Suprapubic skin (tissue), 4 donors: Measurements from ENCODE around the gene CMSS1. TPM values are rescaled to one million over a fixed set of nuclear protein-coding genes. Genes with fewer than 3 reads are reported as not detected.
A peak's percentile ranks its signal among the peaks of the same experiment; 100 is the strongest.

Source experiments
- DNase-seq, 2 donors: peaks; one replicate each; pipeline ENCODE4 v3.0.0-alpha.2; 2019; ENCODE audit warnings: low spot score in 2 of 2
- H3K27ac ChIP-seq: fragments of 200-600 bp; sonication (generic); one replicate; pipeline ENCODE4 v1.5.1; 2019
- H3K27me3 ChIP-seq: fragments of 200-600 bp; sonication (generic); one replicate; pipeline ENCODE4 v1.5.1; 2019
- H3K36me3 ChIP-seq: fragments of 200-600 bp; sonication (generic); one replicate; pipeline ENCODE4 v1.5.1; 2019
- H3K4me1 ChIP-seq: fragments of 200-600 bp; sonication (generic); one replicate; pipeline ENCODE4 v1.5.1; 2019
- H3K4me3 ChIP-seq: fragments of 200-600 bp; sonication (generic); one replicate; pipeline ENCODE4 v1.5.1; 2019; ENCODE audit warnings: mild to moderate bottlenecking
- H3K9me3 ChIP-seq: fragments of 200-600 bp; sonication (generic); one replicate; pipeline ENCODE4 v1.5.1; 2019
- CTCF ChIP-seq, 2 donors: fragments of 200-600 bp in 1 of 2; fragments of 450-650 bp in 1 of 2; sonication (generic) in 1 of 2; IDR thresholded peaks; one replicate each; pipeline ENCODE4 v1.5.1; 2016 to 2019; ENCODE audit warnings: antibody characterized with exemption in 2 of 2, mild to moderate bottlenecking in 1 of 2, moderate library complexity in 1 of 2
- EP300 ChIP-seq: sonication (generic); formaldehyde crosslinking; IDR thresholded peaks from one replicate; pipeline ENCODE4 v1.6.1; 2017; ENCODE audit warnings: antibody characterized with exemption
- POLR2A ChIP-seq, 2 donors: fragments of 450-650 bp; IDR thresholded peaks; one replicate each; pipeline ENCODE4 v1.6.1; 2017; ENCODE audit warnings: antibody characterized with exemption in 2 of 2, mild to moderate bottlenecking in 2 of 2, moderate library complexity in 2 of 2
- POLR2AphosphoS5 ChIP-seq, 3 donors: sonication (generic); formaldehyde crosslinking; IDR thresholded peaks; one replicate each; pipeline ENCODE4 v1.6.1; 2017; ENCODE audit warnings: antibody characterized with exemption in 3 of 3
- WGBS: methylation state at CpG from one replicate; pipeline ENCODE4 v1.1.5; 2018; 5-methylcytosine and 5-hydroxymethylcytosine counted together
- total RNA-seq, 4 donors: library from RNA; depleted of rRNA; stranded (reverse); fragments of >200 nt; gene quantifications; one replicate each; pipeline ENCODE4 v1.1.0, GENCODE V29; 2016

Gene CMSS1
- total RNA-seq, 4 donors from 2014 or later: 13.2 to 17.1 (median 13.5) TPM

DNA sequence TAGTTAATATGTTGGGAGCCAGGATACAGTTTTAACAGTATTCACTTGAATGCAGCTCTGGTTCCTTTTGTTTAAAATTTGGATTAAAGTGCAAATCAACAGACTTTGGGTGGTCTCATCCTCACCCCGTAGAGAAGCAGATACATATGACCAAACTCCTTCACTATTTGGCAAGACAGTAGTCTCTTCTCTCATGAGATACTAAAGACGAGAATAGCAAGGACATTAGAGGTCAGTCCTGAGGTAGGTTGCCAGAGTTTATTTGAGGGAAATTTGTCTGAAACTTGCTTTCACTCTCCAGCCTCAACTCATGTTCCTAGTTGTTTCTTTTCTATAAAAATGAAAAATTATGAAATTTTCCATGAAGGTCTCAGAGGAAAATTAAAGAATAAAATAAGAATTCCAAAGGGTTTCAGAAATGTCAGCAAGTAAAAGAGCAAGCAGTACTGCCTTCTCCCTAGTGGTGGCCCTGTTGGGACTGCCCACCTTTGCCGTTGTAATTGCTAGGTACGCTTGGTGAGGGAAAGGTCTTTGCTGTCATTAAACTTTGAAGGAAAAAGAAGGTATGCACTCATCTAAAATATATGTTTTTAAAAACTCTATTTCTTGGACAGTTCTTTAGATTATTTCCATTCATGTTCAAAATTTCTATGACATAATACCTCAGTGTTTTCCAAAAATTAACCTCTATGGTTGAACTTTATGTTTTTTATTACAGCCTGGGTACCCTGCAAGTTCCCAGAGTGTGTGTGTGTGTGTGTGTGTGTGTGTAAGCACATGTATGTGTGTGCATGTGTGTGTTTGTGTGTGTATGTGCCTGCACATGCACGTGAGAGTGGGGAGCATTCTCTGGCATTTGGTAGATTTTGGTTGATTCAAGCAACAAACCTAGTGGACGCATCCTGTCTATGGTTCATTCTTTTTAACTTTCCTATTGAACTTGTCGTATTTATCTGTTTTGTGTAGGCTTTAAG is 111.4 kb downstream of the CMSS1 start:
- no peaks in the 10 kb centered on the region for H3K36me3 ChIP-seq
- WGBS: 53% methylated on average over 7 of the region's 7 CpGs

GRCh38 chr3:99929745-99930139 is 112.1 kb downstream of the CMSS1 start:
- DNase-seq: peak in 1 of 2 donors; percentile 83
- TF ChIP-seq CTCF (IDR thresholded peaks at IDR 0.05) (no peak), EP300 (no peak), POLR2A (IDR thresholded peaks at IDR 0.05) (no peak), POLR2AphosphoS5 (IDR thresholded peaks at IDR 0.05) (peak in 1 of 3 donors; percentile 11)
- Histone ChIP-seq H3K9me3 (no peaks in the 10 kb centered on the region), H3K4me3 (no peak overlapping the region), H3K36me3 (no peaks in the 10 kb centered on the region), H3K4me1 (peaks cover 50% of the 10 kb centered on the region), H3K27ac (peak overlapping the region; percentile 21), H3K27me3 (no peaks in the 10 kb centered on the region)
- 30% methylated on average over 3 of the region's 3 CpGs for whole genome bisulfite sequencing

More for the DNA sequence above, 111.4 kb downstream of the CMSS1 start:
- DNase-seq: no peak
- Histone ChIP-seq H3K27ac (peak overlapping the region; percentile 21), H3K9me3 (no peaks in the 10 kb centered on the region), H3K4me1 (peaks cover 45% of the 10 kb centered on the region), H3K27me3 (no peaks in the 10 kb centered on the region), H3K4me3 (no peak overlapping the region)
- no peak for TF ChIP-seq POLR2AphosphoS5 (IDR thresholded peaks at IDR 0.05)
- no peak for TF ChIP-seq CTCF (IDR thresholded peaks at IDR 0.05)
- no peak for TF ChIP-seq EP300
- no peak for TF ChIP-seq POLR2A (IDR thresholded peaks at IDR 0.05)

DNA sequence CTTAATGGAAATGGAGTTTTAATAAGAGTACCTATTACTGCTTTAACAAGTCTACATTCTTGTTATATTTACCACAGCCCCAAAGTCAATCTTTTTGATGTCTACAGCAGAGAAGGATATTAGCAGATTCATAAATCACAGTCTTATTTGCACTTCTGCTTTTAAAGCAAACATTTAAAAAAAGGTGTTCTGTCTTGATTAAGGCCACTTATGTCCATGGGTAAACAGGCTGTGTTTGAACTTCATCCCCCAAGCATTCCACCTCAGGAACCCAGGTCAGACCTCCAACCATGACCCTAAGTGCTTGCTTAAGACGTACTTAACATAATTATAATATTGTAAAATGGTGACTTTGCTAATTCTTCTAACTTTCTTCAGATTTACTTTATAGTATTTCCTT is 113.4 kb downstream of the CMSS1 start:
- H3K27me3 ChIP-seq: no peaks in the 10 kb centered on the region
- no peak for DNase-seq
- no peaks in the 10 kb centered on the region for H3K36me3 ChIP-seq
- H3K27ac ChIP-seq: no peak overlapping the region
- TF ChIP-seq CTCF (IDR thresholded peaks at IDR 0.05): no peak
- TF ChIP-seq EP300: no peak
- no peak for TF ChIP-seq POLR2A (IDR thresholded peaks at IDR 0.05)
- no peak for TF ChIP-seq POLR2AphosphoS5 (IDR thresholded peaks at IDR 0.05)
- no peak overlapping the region for H3K4me3 ChIP-seq
- peaks cover 50% of the 10 kb centered on the region for H3K4me1 ChIP-seq
- H3K9me3 ChIP-seq: no peaks in the 10 kb centered on the region
- WGBS: 95% methylated on average over 1 of the region's 1 CpG

GRCh38 chr3:99933971-99934750 is 116.5 kb downstream of the CMSS1 start:
- Histone ChIP-seq H3K27ac (no peak overlapping the region), H3K4me1 (peaks cover 57% of the 10 kb centered on the region), H3K9me3 (no peaks in the 10 kb centered on the region), H3K27me3 (no peaks in the 10 kb centered on the region), H3K4me3 (no peak overlapping the region), H3K36me3 (no peaks in the 10 kb centered on the region)
- WGBS: 91% methylated on average over 5 of the region's 5 CpGs
- TF ChIP-seq EP300 (no peak), POLR2A (IDR thresholded peaks at IDR 0.05) (no peak), CTCF (IDR thresholded peaks at IDR 0.05) (no peak), POLR2AphosphoS5 (IDR thresholded peaks at IDR 0.05) (no peak)
- no peak for DNase-seq
